Vagina (tissue), 2 donors: ENCODE measurements around the gene PHPT1.

Source experiments
- CTCF ChIP-seq, 3 experiments: fragments of 450-650 bp in 2 of 3; fragments of 200-600 bp in 1 of 3; sonication (generic) in 1 of 3; IDR thresholded peaks; one replicate each; pipeline ENCODE4 v1.5.1; 2017 to 2019; ENCODE audit warnings: antibody characterized with exemption in 3 of 3, mild to moderate bottlenecking in 2 of 3, moderate library complexity in 2 of 3
- POLR2A ChIP-seq, 2 donors: fragments of 450-650 bp; IDR thresholded peaks; one replicate each; pipeline ENCODE4 v1.6.1; 2017; ENCODE audit warnings: antibody characterized with exemption in 2 of 2, mild to moderate bottlenecking in 2 of 2, moderate library complexity in 2 of 2
- POLR2AphosphoS5 ChIP-seq, 2 donors: sonication (generic); formaldehyde crosslinking; IDR thresholded peaks; one replicate each; pipeline ENCODE4 v1.9.0; 2017; ENCODE audit warnings: antibody characterized with exemption in 2 of 2, mild to moderate bottlenecking in 2 of 2, low read depth in 1 of 2; ENCODE audit not compliant: insufficient read depth in 1 of 2

- TF ChIP-seq POLR2A (IDR thresholded peaks at IDR 0.05) (no peak), CTCF (IDR thresholded peaks at IDR 0.05) (no peak), POLR2AphosphoS5 (IDR thresholded peaks at IDR 0.05; ENCODE audit: insufficient read depth in 1 of 2, low read depth in 1 of 2) (no peak)
These were observed 23.7 kb upstream of the PHPT1 start for GRCh38 chr9:136825295-136826187.
